Measurements from ENCODE around the gene CBX1. TPM values are rescaled to one million over a fixed set of nuclear protein-coding genes. Genes with fewer than 3 reads are reported as not detected.

CBX1 gene
- total and polyA plus RNA-seq, 10 of the 15 experiments (the other 5 are each of a cell fraction or from before 2014, with no cell fraction given) = 11.8 to 99.2 (median 43.5) TPM

- no peak overlapping the region for H3K27ac ChIP-seq (ENCODE audit: control insufficient read depth, insufficient read depth)
- RAD21 ChIA-PET (ENCODE audit: unreplicated experiment) = no interaction called here
Measured at GRCh38 chr17:48044851-48045250, 56.4 kb downstream of the CBX1 start.

GRCh38 chr17:48043176-48043575 lies 58.1 kb downstream of the CBX1 start:
- DNase-seq (ENCODE audit: low read depth, low spot score) = no peak
- no peak overlapping the region for H3K4me2 ChIP-seq (ENCODE audit: control insufficient read depth, insufficient read depth)
- 42% methylated on average over 2 of the region's 2 CpGs for WGBS (ENCODE audit: insufficient coverage, insufficient replicate concordance, low lambda C conversion rate, missing lambda C conversion rate)
- H3K9ac ChIP-seq (ENCODE audit: control insufficient read depth, insufficient read depth, low read length) = no peak overlapping the region
- H3K9me3 ChIP-seq (replicated peaks; ENCODE audit: control insufficient read depth, insufficient read depth, low read length) = no peaks in the 10 kb centered on the region
- CTCF ChIA-PET = interaction anchor here (0.6 to 9.0 kb wide), 9 partner anchors 8 to 1602 kb away, joined by 3 to 87 read pairs (median 6); partner anchors contain the start of gene CDK5RAP3
- peaks cover 12% of the 10 kb centered on the region for H3K4me1 ChIP-seq (ENCODE audit: control insufficient read depth, insufficient read depth, low read length)
- FAIRE-seq = no peak
- no peaks in the 10 kb centered on the region for H3K36me3 ChIP-seq (ENCODE audit: control insufficient read depth in 2 of 2, insufficient read depth in 2 of 2, low read length in 1 of 2)
- H3K27ac ChIP-seq (ENCODE audit: control insufficient read depth, insufficient read depth) = no peak overlapping the region
- in situ Hi-C loops (cut with MboI) = no loop called here
- no peak overlapping the region for H2AFZ ChIP-seq (ENCODE audit: control insufficient read depth, low read depth, low read length)
- H3K4me3 ChIP-seq = no peak overlapping the region
- RAD21 ChIA-PET (ENCODE audit: unreplicated experiment) = interaction anchor here (1.3 kb wide), 1 partner anchor 18 kb away, joined by 4 read pairs; no protein-coding TSS in a partner anchor
- no peaks in the 10 kb centered on the region for H4K20me1 ChIP-seq (ENCODE audit: control insufficient read depth, insufficient read depth)
- peaks cover 0 to under 1% of the 10 kb centered on the region in 2 experiments; a peak in 1 of 4 replicates for H3K27me3 ChIP-seq (replicated peaks in 1 of 2; ENCODE audit: control insufficient read depth in 2 of 2, insufficient read depth in 2 of 2, low read length in 1 of 2)
- SMC1A ChIA-PET (ENCODE audit: uncharacterized antibody, unreplicated experiment) = interaction anchor here (0.8 to 2.6 kb wide), 6 partner anchors 8 to 65 kb away, joined by 3 to 20 read pairs (median 5); no protein-coding TSS in a partner anchor
- no TSS peak for BruUV-seq (replicated peaks)
- intact Hi-C loops (cut with micrococcal nuclease; ENCODE audit: unreplicated experiment) = no loop called here
- POLR2A ChIA-PET = interaction anchor here (0.7 to 3.3 kb wide), 5 partner anchors 9 to 342 kb away, joined by 3 to 13 read pairs (median 4); no protein-coding TSS in a partner anchor
- peaks cover 16% of the 10 kb centered on the region for H3K79me2 ChIP-seq (ENCODE audit: control insufficient read depth, insufficient read depth, low read length)
- ATAC-seq = no peak
- TF ChIP-seq ZNF274 (IDR thresholded peaks at IDR 0.05; ENCODE audit: insufficient read depth, insufficient read length) (no peak), RBBP5 (conservative IDR thresholded peaks at IDR 0.05) (no peak), FOS (IDR thresholded peaks at IDR 0.05; ENCODE audit: borderline replicate concordance, extremely low read depth, insufficient read length) (no peak), BACH1 (IDR thresholded peaks at IDR 0.05; ENCODE audit: borderline replicate concordance) (no peak), CREB1 (IDR thresholded peaks at IDR 0.05; ENCODE audit: low read depth) (no peak), PAX8 (IDR thresholded peaks at IDR 0.05) (no peak), IKZF1 (conservative IDR thresholded peaks at IDR 0.05) (no peak), CEBPZ (IDR thresholded peaks at IDR 0.05; ENCODE audit: low read depth, low read length) (no peak), ETV6 (conservative IDR thresholded peaks at IDR 0.05 in 1 of 2, IDR thresholded peaks at IDR 0.05 in 1 of 2; ENCODE audit: borderline replicate concordance in 1 of 2, low read depth in 1 of 2) (no peak), ESRRA (IDR thresholded peaks at IDR 0.05; ENCODE audit: low read length) (no peak)

More at GRCh38 chr17:48044851-48045250, 56.4 kb downstream of the CBX1 start:
- CTCF ChIA-PET = interaction anchor here (0.9 to 9.0 kb wide), 9 partner anchors 9 to 35 kb away, joined by 3 to 87 read pairs (median 6); partner anchors contain the start of gene COPZ2
- no TSS peak for BruUV-seq (replicated peaks)
- Histone ChIP-seq H3K9me3 (replicated peaks; ENCODE audit: control insufficient read depth, insufficient read depth, low read length) (no peaks in the 10 kb centered on the region), H3K4me2 (ENCODE audit: control insufficient read depth, insufficient read depth) (no peak overlapping the region), H3K79me2 (ENCODE audit: control insufficient read depth, insufficient read depth, low read length) (peaks cover 33% of the 10 kb centered on the region), H3K9ac (ENCODE audit: control insufficient read depth, insufficient read depth, low read length) (no peak overlapping the region), H2AFZ (ENCODE audit: control insufficient read depth, low read depth, low read length) (no peak overlapping the region), H3K4me1 (ENCODE audit: control insufficient read depth, insufficient read depth, low read length) (peaks cover 7% of the 10 kb centered on the region; the same call in 1 of the 2 replicates), H3K27me3 (replicated peaks in 1 of 2; ENCODE audit: control insufficient read depth in 2 of 2, insufficient read depth in 2 of 2, low read length in 1 of 2) (no peaks in the 10 kb centered on the region), H3K36me3 (ENCODE audit: control insufficient read depth in 2 of 2, insufficient read depth in 2 of 2, low read length in 1 of 2) (no peaks in the 10 kb centered on the region), H4K20me1 (ENCODE audit: control insufficient read depth, insufficient read depth) (no peaks in the 10 kb centered on the region), H3K4me3 (no peak overlapping the region)
- no peak for TF ChIP-seq MEF2A (IDR thresholded peaks at IDR 0.05; ENCODE audit: insufficient read depth, low read depth, low read length)
- ATAC-seq (no peak), DNase-seq (ENCODE audit: low read depth, low spot score) (no peak), FAIRE-seq (no peak)
- SMC1A ChIA-PET (ENCODE audit: uncharacterized antibody, unreplicated experiment) = interaction anchor here (0.7 to 2.6 kb wide), 4 partner anchors 9 to 67 kb away, joined by 3 to 20 read pairs (median 4); no protein-coding TSS in a partner anchor
- POLR2A ChIA-PET = interaction anchor here (0.6 to 3.3 kb wide), 5 partner anchors 9 to 172 kb away, joined by 3 to 13 read pairs (median 4); no protein-coding TSS in a partner anchor
- 69% methylated on average over 4 of the region's 4 CpGs for WGBS (ENCODE audit: insufficient coverage, insufficient replicate concordance, low lambda C conversion rate, missing lambda C conversion rate)
- in situ Hi-C loops (cut with MboI) = no loop called here
- intact Hi-C loops (cut with micrococcal nuclease; ENCODE audit: unreplicated experiment) = no loop called here
